Measurements from ENCODE around the gene VEGFA.

The VEGFA gene

GRCh38 chr6:43776115-43776798 is 6.2 kb downstream of the VEGFA start:
- DNase-seq (ENCODE audit: extremely low spot score), result no peak
- TF ChIP-seq CTBP1 (IDR thresholded peaks at IDR 0.05; ENCODE audit: borderline replicate concordance) (no peak), HDGF (IDR thresholded peaks at IDR 0.05; ENCODE audit: borderline replicate concordance) (no peak), ARNT (IDR thresholded peaks at IDR 0.05) (no peak), NFRKB (IDR thresholded peaks at IDR 0.05) (no peak), SP1 (IDR thresholded peaks at IDR 0.05) (no peak), FOXA1 (IDR thresholded peaks at IDR 0.05) (no peak)
- ChIA-PET POLR2A (no interaction called here), CTCF (no interaction called here)

- POLR2A ChIA-PET, result interaction anchor here (0.8 kb wide), 1 partner anchor 60 kb away, joined by 3 read pairs; no protein-coding TSS in a partner anchor
- no peak for TF ChIP-seq FOXA1 (IDR thresholded peaks at IDR 0.05)
- CTCF ChIA-PET, result no interaction called here
- no peak for DNase-seq (ENCODE audit: extremely low spot score)
Observed at GRCh38 chr6:43776799-43777776, 7.1 kb downstream of the VEGFA start.

- CTCF ChIA-PET, result no interaction called here
Observed at GRCh38 chr6:43778131-43778855, 8.3 kb downstream of the VEGFA start.

GRCh38 chr6:43778976-43779851 is 9.2 kb downstream of the VEGFA start:
- ChIA-PET CTCF (no interaction called here), POLR2A (interaction anchor here (0.7 kb wide), 1 partner anchor 18 kb away, joined by 3 read pairs; no protein-coding TSS in a partner anchor)
- TF ChIP-seq L3MBTL2 (conservative IDR thresholded peaks at IDR 0.05) (no peak), TARDBP (IDR thresholded peaks at IDR 0.05) (no peak), FOXK2 (IDR thresholded peaks at IDR 0.05) (no peak), ARNT (IDR thresholded peaks at IDR 0.05) (no peak), CTBP1 (IDR thresholded peaks at IDR 0.05; ENCODE audit: borderline replicate concordance) (no peak), NFRKB (IDR thresholded peaks at IDR 0.05) (no peak), SUZ12 (IDR thresholded peaks at IDR 0.05) (no peak), LEF1 (IDR thresholded peaks at IDR 0.05; ENCODE audit: borderline replicate concordance) (no peak), SP1 (IDR thresholded peaks at IDR 0.05) (no peak), FOXA1 (IDR thresholded peaks at IDR 0.05) (no peak), ZNF384 (IDR thresholded peaks at IDR 0.05) (no peak)
- no peak for DNase-seq (ENCODE audit: extremely low spot score)

More at GRCh38 chr6:43778131-43778855, 8.3 kb downstream of the VEGFA start:
- DNase-seq (ENCODE audit: extremely low spot score), result no peak
- POLR2A ChIA-PET, result interaction anchor here (0.7 kb wide), 1 partner anchor 19 kb away, joined by 3 read pairs; no protein-coding TSS in a partner anchor
- no peak for TF ChIP-seq PKNOX1 (IDR thresholded peaks at IDR 0.05)
- TF ChIP-seq HDGF (IDR thresholded peaks at IDR 0.05; ENCODE audit: borderline replicate concordance), result no peak
- TF ChIP-seq ELF4 (IDR thresholded peaks at IDR 0.05), result no peak
- TF ChIP-seq SUZ12 (IDR thresholded peaks at IDR 0.05), result no peak

- ChIA-PET CTCF (no interaction called here), POLR2A (no interaction called here)
- no peak for DNase-seq (ENCODE audit: extremely low spot score)
- TF ChIP-seq LEF1 (IDR thresholded peaks at IDR 0.05; ENCODE audit: borderline replicate concordance) (no peak), CTBP1 (IDR thresholded peaks at IDR 0.05; ENCODE audit: borderline replicate concordance) (no peak)
Observed at GRCh38 chr6:43779852-43780236, 9.8 kb downstream of the VEGFA start.

- no peak for DNase-seq (ENCODE audit: extremely low spot score)
- CTCF ChIA-PET, result no interaction called here
- TF ChIP-seq HDGF (IDR thresholded peaks at IDR 0.05; ENCODE audit: borderline replicate concordance), result no peak
- TF ChIP-seq PKNOX1 (IDR thresholded peaks at IDR 0.05), result no peak
- no peak for TF ChIP-seq BHLHE40 (IDR thresholded peaks at IDR 0.05; ENCODE audit: borderline replicate concordance)
- no peak for TF ChIP-seq ARNT (IDR thresholded peaks at IDR 0.05)
- POLR2A ChIA-PET, result no interaction called here
Observed at GRCh38 chr6:43780293-43780692, 10.3 kb downstream of the VEGFA start.

Data from HEK293T (cell line).